ENCODE measurements around the gene TTLL5. TPM values are rescaled to one million over a fixed set of nuclear protein-coding genes. Genes with fewer than 3 reads are reported as not detected.

The TTLL5 gene
- total RNA-seq, 3 donors from 2014 or later: 21.9 to 66.6 (median 35.7) TPM

DNA sequence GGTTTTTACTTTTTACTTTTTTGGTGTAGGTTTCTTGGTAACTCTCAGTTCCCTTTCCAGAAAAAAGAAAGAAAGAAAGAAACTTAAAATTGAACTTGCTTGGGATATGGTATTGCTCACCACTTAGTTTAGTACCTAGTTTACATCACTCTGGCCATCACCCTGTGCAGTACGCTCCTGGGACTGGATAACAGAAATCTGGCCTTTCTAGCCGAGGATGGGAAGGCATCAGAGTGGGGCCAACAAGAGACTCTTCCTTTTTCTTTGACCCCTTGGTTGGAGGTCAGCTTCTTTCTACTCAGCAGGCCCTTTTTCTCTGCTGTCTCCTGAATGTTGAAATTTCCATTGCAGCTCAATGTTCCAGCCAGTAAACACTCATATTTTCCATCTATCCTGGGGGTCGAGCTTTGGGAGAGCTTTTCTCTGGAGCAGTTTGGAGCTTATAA is 164.1 kb downstream of the TTLL5 start:
- TF ChIP-seq POLR2AphosphoS5 (IDR thresholded peaks at IDR 0.05): peak in 1 of 3 donors; percentile 38
- no peak for TF ChIP-seq POLR2A (IDR thresholded peaks at IDR 0.05)
- Histone ChIP-seq H3K27me3 (no peaks in the 10 kb centered on the region), H3K27ac (peak overlapping the region; percentile 21 to 52), H3K9me3 (no peaks in the 10 kb centered on the region), H3K4me3 (no peak overlapping the region), H3K36me3 (no peaks in the 10 kb centered on the region), H3K4me1 (no peaks in the 10 kb centered on the region)
- no peak for DNase-seq (ENCODE audit: low spot score in 2 of 2)
- intact Hi-C loops (cut with DNase I; ENCODE audit: low total_unique reads): no loop called here

DNA sequence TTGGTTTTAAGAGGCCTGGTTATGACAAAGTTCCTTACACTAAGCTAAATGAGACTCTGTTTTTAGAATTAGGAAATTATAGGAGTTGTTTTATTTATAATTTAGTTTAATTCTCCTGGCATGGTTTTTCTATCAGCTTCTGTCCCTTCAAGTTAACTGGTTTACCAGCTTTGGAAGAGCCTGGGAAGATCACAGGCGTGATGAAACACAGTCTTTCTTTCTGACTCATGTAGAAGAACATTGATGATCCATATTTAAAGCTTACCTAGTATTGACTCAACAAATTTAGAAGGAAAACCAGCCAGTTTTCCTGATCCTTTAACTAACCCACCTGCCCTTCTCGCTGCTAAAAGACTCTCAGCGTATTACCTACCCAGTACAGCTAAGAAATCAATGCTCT is 165.6 kb downstream of the TTLL5 start:
- no peak for DNase-seq (ENCODE audit: low spot score in 2 of 2)
- no peaks in the 10 kb centered on the region for H3K27me3 ChIP-seq
- H3K36me3 ChIP-seq: no peaks in the 10 kb centered on the region
- no peaks in the 10 kb centered on the region for H3K4me1 ChIP-seq
- intact Hi-C loops (cut with DNase I; ENCODE audit: low total_unique reads): no loop called here
- no peaks in the 10 kb centered on the region for H3K9me3 ChIP-seq
- H3K4me3 ChIP-seq: no peak overlapping the region
- no peak overlapping the region for H3K27ac ChIP-seq
- TF ChIP-seq, protein P1, sequence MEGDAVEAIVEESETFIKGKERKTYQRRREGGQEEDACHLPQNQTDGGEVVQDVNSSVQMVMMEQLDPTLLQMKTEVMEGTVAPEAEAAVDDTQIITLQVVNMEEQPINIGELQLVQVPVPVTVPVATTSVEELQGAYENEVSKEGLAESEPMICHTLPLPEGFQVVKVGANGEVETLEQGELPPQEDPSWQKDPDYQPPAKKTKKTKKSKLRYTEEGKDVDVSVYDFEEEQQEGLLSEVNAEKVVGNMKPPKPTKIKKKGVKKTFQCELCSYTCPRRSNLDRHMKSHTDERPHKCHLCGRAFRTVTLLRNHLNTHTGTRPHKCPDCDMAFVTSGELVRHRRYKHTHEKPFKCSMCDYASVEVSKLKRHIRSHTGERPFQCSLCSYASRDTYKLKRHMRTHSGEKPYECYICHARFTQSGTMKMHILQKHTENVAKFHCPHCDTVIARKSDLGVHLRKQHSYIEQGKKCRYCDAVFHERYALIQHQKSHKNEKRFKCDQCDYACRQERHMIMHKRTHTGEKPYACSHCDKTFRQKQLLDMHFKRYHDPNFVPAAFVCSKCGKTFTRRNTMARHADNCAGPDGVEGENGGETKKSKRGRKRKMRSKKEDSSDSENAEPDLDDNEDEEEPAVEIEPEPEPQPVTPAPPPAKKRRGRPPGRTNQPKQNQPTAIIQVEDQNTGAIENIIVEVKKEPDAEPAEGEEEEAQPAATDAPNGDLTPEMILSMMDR (IDR thresholded peaks at IDR 0.05): no peak
- TF ChIP-seq POLR2AphosphoS5 (IDR thresholded peaks at IDR 0.05) (no peak), POLR2A (IDR thresholded peaks at IDR 0.05) (no peak)

DNA sequence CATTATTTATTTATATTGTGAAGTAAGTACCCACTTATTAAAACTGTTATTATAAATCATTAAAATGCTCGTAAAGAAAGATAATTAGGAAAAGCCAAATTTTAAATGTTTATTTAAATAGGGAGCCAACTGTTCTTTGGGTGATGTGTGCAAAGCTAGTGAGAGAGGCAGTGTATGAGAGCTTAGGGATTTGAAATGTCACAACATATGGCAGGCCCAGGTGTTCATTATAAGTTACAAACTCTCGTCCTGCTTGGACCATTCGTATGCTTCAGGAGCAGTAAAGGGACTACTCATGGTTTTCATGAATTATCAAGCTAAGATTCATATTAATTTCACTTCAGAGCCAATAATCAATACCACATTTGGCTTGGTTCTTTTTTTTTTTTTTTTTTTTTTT is 166.3 kb downstream of the TTLL5 start:
- Histone ChIP-seq H3K4me1 (no peaks in the 10 kb centered on the region), H3K27ac (no peak overlapping the region), H3K4me3 (no peak overlapping the region), H3K27me3 (no peaks in the 10 kb centered on the region), H3K36me3 (no peaks in the 10 kb centered on the region), H3K9me3 (no peaks in the 10 kb centered on the region)
- no peak for TF ChIP-seq POLR2AphosphoS5 (IDR thresholded peaks at IDR 0.05)
- no peak for TF ChIP-seq POLR2A (IDR thresholded peaks at IDR 0.05)
- TF ChIP-seq, protein P1 (IDR thresholded peaks at IDR 0.05): no peak
- no peak for DNase-seq (ENCODE audit: low spot score in 2 of 2)
- intact Hi-C loops (cut with DNase I; ENCODE audit: low total_unique reads): no loop called here

DNA sequence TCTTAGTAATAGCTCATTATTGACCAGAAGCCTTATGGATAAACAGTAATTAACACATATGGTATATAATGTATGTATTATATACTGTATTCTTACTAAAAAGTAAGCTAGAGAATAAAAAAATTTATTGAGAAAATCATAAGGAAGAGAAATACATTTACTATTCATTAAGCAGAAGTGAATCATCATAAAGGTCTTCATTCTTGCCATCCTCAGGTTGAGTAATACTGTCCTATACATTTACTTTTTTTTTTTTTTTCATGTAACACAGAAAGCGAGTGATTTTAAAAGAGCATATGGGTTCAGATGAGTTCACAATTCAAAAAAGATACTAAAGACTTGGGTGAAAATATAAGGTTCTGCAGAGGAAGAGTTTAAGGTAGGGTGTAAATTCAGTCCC is 168.3 kb downstream of the TTLL5 start:
- DNase-seq (ENCODE audit: low spot score in 2 of 2): no peak
- TF ChIP-seq POLR2A (IDR thresholded peaks at IDR 0.05) (no peak), POLR2AphosphoS5 (IDR thresholded peaks at IDR 0.05) (no peak)
- TF ChIP-seq, protein P1 (IDR thresholded peaks at IDR 0.05): no peak
- Histone ChIP-seq H3K27ac (no peak overlapping the region), H3K4me1 (no peaks in the 10 kb centered on the region), H3K4me3 (no peak overlapping the region), H3K27me3 (no peaks in the 10 kb centered on the region), H3K36me3 (no peaks in the 10 kb centered on the region), H3K9me3 (no peaks in the 10 kb centered on the region)
- intact Hi-C loops (cut with DNase I; ENCODE audit: low total_unique reads): no loop called here

DNA sequence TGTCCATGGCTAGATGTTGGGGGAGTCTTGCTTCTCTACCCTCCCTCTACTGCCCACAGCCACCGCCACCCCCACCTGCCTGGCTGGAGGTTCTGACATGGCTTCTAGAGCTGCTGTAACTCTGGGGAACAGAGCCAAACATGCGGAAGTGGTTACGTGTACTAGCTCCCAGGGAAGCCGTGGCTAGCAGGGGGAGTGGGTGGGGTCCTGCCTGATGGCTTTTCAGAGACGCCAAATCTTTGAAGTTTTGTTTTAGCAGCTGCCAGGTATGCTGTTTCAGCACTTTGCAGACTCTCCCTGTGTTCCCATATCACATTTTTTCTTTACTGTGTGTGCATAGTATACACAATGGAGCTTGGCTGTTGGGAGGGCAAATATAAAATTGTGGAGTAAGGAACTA is 170.4 kb downstream of the TTLL5 start:
- TF ChIP-seq POLR2A (IDR thresholded peaks at IDR 0.05) (no peak), POLR2AphosphoS5 (IDR thresholded peaks at IDR 0.05) (peak in 2 of 3 donors; percentile 27 to 28)
- TF ChIP-seq, protein P1 (IDR thresholded peaks at IDR 0.05): no peak
- Histone ChIP-seq H3K27ac (peak overlapping the region; percentile 77 to 86), H3K4me3 (peak overlapping the region in 1 of 3 donors; percentile 32)

DNA sequence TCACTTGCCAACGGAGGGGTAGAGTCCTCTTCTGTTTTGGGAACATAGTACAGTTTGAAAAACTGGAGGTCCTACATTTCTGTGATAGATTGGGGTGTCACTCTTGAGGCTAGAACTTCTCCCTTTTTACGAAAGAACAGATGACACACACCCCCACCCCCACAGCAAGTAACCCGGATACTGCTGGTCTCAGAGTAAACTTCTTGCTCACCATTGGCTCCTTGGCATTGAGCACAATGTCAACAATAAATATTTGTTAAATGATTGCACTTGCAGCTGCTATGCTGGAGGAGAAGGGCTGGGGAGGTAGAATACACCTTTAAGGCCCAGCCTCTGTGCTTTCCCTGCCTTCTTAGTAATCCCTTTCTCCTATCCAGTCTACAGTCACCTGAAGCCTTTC is 170.9 kb downstream of the TTLL5 start:
- intact Hi-C loops (cut with DNase I; ENCODE audit: low total_unique reads): no loop called here
- DNase-seq (ENCODE audit: low spot score in 2 of 2): peak; percentile 37 to 67
- H3K9me3 ChIP-seq: no peaks in the 10 kb centered on the region
- no peaks in the 10 kb centered on the region for H3K27me3 ChIP-seq
- TF ChIP-seq, protein P1 (IDR thresholded peaks at IDR 0.05): no peak
- TF ChIP-seq POLR2A (IDR thresholded peaks at IDR 0.05): no peak
- TF ChIP-seq POLR2AphosphoS5 (IDR thresholded peaks at IDR 0.05): no peak
- H3K27ac ChIP-seq: peak overlapping the region; percentile 77 to 86
- H3K36me3 ChIP-seq: no peaks in the 10 kb centered on the region
- H3K4me1 ChIP-seq: no peaks in the 10 kb centered on the region
- H3K4me3 ChIP-seq: peak overlapping the region in 1 of 3 donors; percentile 32

More for the DNA sequence above, 170.4 kb downstream of the TTLL5 start:
- intact Hi-C loops (cut with DNase I; ENCODE audit: low total_unique reads): no loop called here
- Histone ChIP-seq H3K9me3 (no peaks in the 10 kb centered on the region), H3K36me3 (no peaks in the 10 kb centered on the region), H3K4me1 (no peaks in the 10 kb centered on the region), H3K27me3 (no peaks in the 10 kb centered on the region)
- DNase-seq (ENCODE audit: low spot score in 2 of 2): peak; percentile 67 to 76
